OCI-LY1 (cell line): ENCODE results near the gene SENP6.

Experiments
- H2AFZ ChIP-seq: fragments of 200-600 bp; sonication (generic), shearing (Covaris generic); 2 replicates; pipeline ENCODE4 v1.6.0; 2014; ENCODE audit warnings: antibody characterized with exemption, mild to moderate bottlenecking, low read length
- H3F3A ChIP-seq: fragments of 200-600 bp; sonication (generic), shearing (Covaris generic); 2 replicates; pipeline ENCODE4 v1.6.0; 2014; ENCODE audit warnings: mild to moderate bottlenecking, antibody characterized with exemption, low read length, moderate library complexity; ENCODE audit not compliant: insufficient read depth
- H3K27ac ChIP-seq: fragments of 200-600 bp; sonication (generic); 2 replicates; pipeline ENCODE4 v1.5.1; 2014; ENCODE audit warnings: low read length, mixed run types, mild to moderate bottlenecking, low read depth; ENCODE audit not compliant: poor library complexity, severe bottlenecking
- H3K27me3 ChIP-seq: fragments of 200-600 bp; sonication (generic); 2 replicates; pipeline ENCODE4 v1.6.0; 2014; ENCODE audit warnings: antibody characterized with exemption, mild to moderate bottlenecking, low read length, moderate library complexity; ENCODE audit not compliant: insufficient read depth
- H3K36me3 ChIP-seq: fragments of 200-600 bp; sonication (generic); 2 replicates; pipeline ENCODE4 v1.6.1; 2014; ENCODE audit warnings: mild to moderate bottlenecking, antibody characterized with exemption, low read length, moderate library complexity, mixed read lengths; ENCODE audit not compliant: insufficient read depth
- H3K4me1 ChIP-seq: fragments of 200-600 bp; sonication (generic); 2 replicates; pipeline ENCODE4 v1.5.1; 2014; ENCODE audit warnings: mild to moderate bottlenecking, low read length, moderate library complexity; ENCODE audit not compliant: insufficient read depth, severe bottlenecking
- H3K4me2 ChIP-seq: fragments of 200-600 bp; sonication (generic), shearing (Covaris generic); 2 replicates; pipeline ENCODE4 v1.6.1; 2014; ENCODE audit warnings: low read length
- H3K4me3 ChIP-seq: fragments of 200-600 bp; sonication (generic); 2 replicates; pipeline ENCODE4 v1.5.1; 2014; ENCODE audit warnings: low read length, low read depth, mild to moderate bottlenecking, mixed read lengths; ENCODE audit not compliant: poor library complexity, severe bottlenecking
- H3K79me2 ChIP-seq: fragments of 200-600 bp; shearing (Covaris generic); 2 replicates; pipeline ENCODE4 v1.6.1; 2016; ENCODE audit warnings: mixed run types, low read length, mixed read lengths; ENCODE audit not compliant: insufficient read depth
- H3K9ac ChIP-seq: fragments of 200-600 bp; sonication (generic), shearing (Covaris generic); 2 replicates; pipeline ENCODE4 v1.6.1; 2014; ENCODE audit warnings: mild to moderate bottlenecking, low read length, mixed read lengths
- H3K9me2 ChIP-seq: fragments of 200-600 bp; sonication (generic), shearing (Covaris generic); 2 replicates; pipeline ENCODE4 v1.6.1; 2014; ENCODE audit warnings: low read depth, mild to moderate bottlenecking, low read length, mixed read lengths
- H3K9me3 ChIP-seq: fragments of 200-600 bp; shearing (Covaris generic); 2 replicates; pipeline ENCODE4 v1.6.1; 2014; ENCODE audit warnings: low read length, mixed read lengths
- H4K20me1 ChIP-seq: fragments of 200-600 bp; sonication (generic), shearing (Covaris generic); 2 replicates; pipeline ENCODE4 v1.6.0; 2016; ENCODE audit warnings: mild to moderate bottlenecking, low read length; ENCODE audit not compliant: insufficient read depth
- CTCF ChIP-seq: fragments of 200-600 bp; sonication (generic), shearing (Covaris generic); IDR thresholded peaks from 2 replicates; pipeline ENCODE4 v1.5.1; 2017; ENCODE audit warnings: mild to moderate bottlenecking, antibody characterized with exemption, low read length, moderate library complexity, mixed read lengths
- EZH2 ChIP-seq: fragments of 200-600 bp; sonication (generic), shearing (Covaris generic); IDR thresholded peaks from 2 replicates; pipeline ENCODE4 v1.8.0; 2017; ENCODE audit warnings: borderline replicate concordance, mixed run types, mild to moderate bottlenecking, antibody characterized with exemption, low read length, moderate library complexity, mixed read lengths

SENP6 gene

GRCh38 chr6:75619230-75619899 lies 17.7 kb downstream of the SENP6 start:
- Histone ChIP-seq H3K27me3 (no peaks in the 10 kb centered on the region), H3K4me2 (no peak overlapping the region), H4K20me1 (no peaks in the 10 kb centered on the region), H3K9me3 (peaks cover 9% of the 10 kb centered on the region; the same call in 1 of the 2 replicates), H3K9ac (no peak overlapping the region), H3K4me3 (no peak overlapping the region), H3K36me3 (peaks cover 39% of the 10 kb centered on the region), H2AFZ (no peak overlapping the region), H3K79me2 (peaks cover 93% of the 10 kb centered on the region), H3K27ac (no peak overlapping the region), H3K4me1 (no peaks in the 10 kb centered on the region), H3K9me2 (no peaks in the 10 kb centered on the region), H3F3A (no peaks in the 10 kb centered on the region)
- no peak for TF ChIP-seq CTCF
- TF ChIP-seq EZH2: no peak

GRCh38 chr6:75620381-75621304 lies 19.0 kb downstream of the SENP6 start:
- no peaks in the 10 kb centered on the region for H3F3A ChIP-seq
- H3K9me2 ChIP-seq: no peaks in the 10 kb centered on the region
- peaks cover 52% of the 10 kb centered on the region for H3K36me3 ChIP-seq
- H2AFZ ChIP-seq: no peak overlapping the region
- no peaks in the 10 kb centered on the region for H4K20me1 ChIP-seq
- no peaks in the 10 kb centered on the region for H3K27me3 ChIP-seq
- H3K27ac ChIP-seq: no peak overlapping the region
- H3K4me1 ChIP-seq: no peaks in the 10 kb centered on the region
- no peak for TF ChIP-seq EZH2
- TF ChIP-seq CTCF: no peak
- H3K9ac ChIP-seq: no peak overlapping the region
- peaks cover 9% of the 10 kb centered on the region; the same call in 1 of the 2 replicates for H3K9me3 ChIP-seq
- H3K4me3 ChIP-seq: no peak overlapping the region
- no peak overlapping the region for H3K4me2 ChIP-seq
- peaks cover 83% of the 10 kb centered on the region for H3K79me2 ChIP-seq

- Histone ChIP-seq H3K4me3 (no peak overlapping the region), H3K4me1 (no peaks in the 10 kb centered on the region), H3K79me2 (peaks cover 72% of the 10 kb centered on the region), H3K9me2 (no peaks in the 10 kb centered on the region), H3K36me3 (peaks cover 59% of the 10 kb centered on the region), H3K9ac (no peak overlapping the region), H3F3A (no peaks in the 10 kb centered on the region), H3K9me3 (peaks cover 9% of the 10 kb centered on the region; the same call in 1 of the 2 replicates), H2AFZ (no peak overlapping the region), H3K4me2 (no peak overlapping the region), H4K20me1 (no peaks in the 10 kb centered on the region), H3K27me3 (no peaks in the 10 kb centered on the region), H3K27ac (no peak overlapping the region)
- TF ChIP-seq EZH2 (no peak), CTCF (no peak)
Measured at GRCh38 chr6:75621846-75622245, 20.2 kb downstream of the SENP6 start.
